Smooth muscle cell (in vitro differentiated cells): ENCODE data around the gene TTN. TPM values are rescaled to one million over a fixed set of nuclear protein-coding genes. Genes with fewer than 3 reads are reported as not detected.

Experiments used
- DNase-seq: peaks from one replicate; lab custom pipeline; 2025; ENCODE audit not compliant: unreplicated experiment; lab: John Stamatoyannopoulos, UW
- H2AFZ ChIP-seq: fragments of 200-600 bp; sonication (generic); 2 replicates; pipeline ENCODE4 v1.6.0; 2016; ENCODE audit warnings: antibody characterized with exemption, low read depth, mild to moderate bottlenecking
- H3F3A ChIP-seq: fragments of 200-600 bp; sonication (generic); 2 replicates; pipeline ENCODE4 v1.6.0; 2017; ENCODE audit warnings: antibody characterized with exemption, low read depth
- H3K27ac ChIP-seq: fragments of 200-600 bp; sonication (generic); 2 replicates; pipeline ENCODE4 v1.5.1; 2016; ENCODE audit warnings: low read depth, mild to moderate bottlenecking
- H3K27me3 ChIP-seq: fragments of 200-600 bp; sonication (generic); 2 replicates; pipeline ENCODE4 v1.6.1; 2016; ENCODE audit warnings: low read depth, mild to moderate bottlenecking
- H3K36me3 ChIP-seq: fragments of 200-600 bp; sonication (generic); 2 replicates; pipeline ENCODE4 v1.5.1; 2016; ENCODE audit warnings: low read depth
- H3K4me1 ChIP-seq: fragments of 200-600 bp; sonication (generic); 2 replicates; pipeline ENCODE4 v1.5.1; 2016; ENCODE audit warnings: low read depth
- H3K4me2 ChIP-seq: fragments of 200-600 bp; sonication (generic); 2 replicates; pipeline ENCODE4 v1.6.0; 2016; ENCODE audit warnings: mild to moderate bottlenecking
- H3K4me3 ChIP-seq: fragments of 200-600 bp; sonication (generic); 2 replicates; pipeline ENCODE4 v1.5.1; 2016; ENCODE audit warnings: mild to moderate bottlenecking
- H3K79me2 ChIP-seq: fragments of 200-600 bp; sonication (generic); 2 replicates; pipeline ENCODE4 v1.6.0; 2016; ENCODE audit warnings: low read depth, mild to moderate bottlenecking
- H3K9ac ChIP-seq: fragments of 200-600 bp; sonication (generic); 2 replicates; pipeline ENCODE4 v1.6.0; 2016; ENCODE audit warnings: low read depth
- H3K9me3 ChIP-seq: fragments of 200-600 bp; sonication (generic); replicated peaks from 2 replicates; pipeline ENCODE4 v1.5.1; 2016; ENCODE audit warnings: low read depth
- H4K20me1 ChIP-seq: fragments of 200-600 bp; sonication (generic); 2 replicates; pipeline ENCODE4 v1.6.0; 2016; ENCODE audit warnings: low read depth
- WGBS: methylation state at CpG from one replicate; pipeline ENCODE4 v1.1.7; 2016; ENCODE audit warnings: low lambda C conversion rate; 5-methylcytosine and 5-hydroxymethylcytosine counted together
- polyA plus RNA-seq: library from polyadenylated mRNA; unstranded; fragments of >200 nt; fragmentation: Nextera tagmentation; extraction: Ambion mirVana; gene quantifications from 2 replicates; pipeline ENCODE4 v1.2.1, GENCODE V29; 2016
- total RNA-seq: library from RNA; depleted of rRNA; stranded (reverse); fragments of >200 nt; gene quantifications from 2 replicates; pipeline ENCODE4 v1.2.3, GENCODE V29; 2014
- TF ChIP-seq, protein P1 (sequence below): fragments of 200-600 bp; sonication (generic); IDR thresholded peaks from 2 replicates; pipeline ENCODE4 v1.5.1; 2017; ENCODE audit warnings: borderline replicate concordance, mild to moderate bottlenecking, antibody characterized with exemption; ENCODE audit not compliant: insufficient read depth, poor library complexity, severe bottlenecking

TTN gene
- total and polyA plus RNA-seq, 2 experiments from 2014 or later: 0.25 TPM; not detected in 1

DNA sequence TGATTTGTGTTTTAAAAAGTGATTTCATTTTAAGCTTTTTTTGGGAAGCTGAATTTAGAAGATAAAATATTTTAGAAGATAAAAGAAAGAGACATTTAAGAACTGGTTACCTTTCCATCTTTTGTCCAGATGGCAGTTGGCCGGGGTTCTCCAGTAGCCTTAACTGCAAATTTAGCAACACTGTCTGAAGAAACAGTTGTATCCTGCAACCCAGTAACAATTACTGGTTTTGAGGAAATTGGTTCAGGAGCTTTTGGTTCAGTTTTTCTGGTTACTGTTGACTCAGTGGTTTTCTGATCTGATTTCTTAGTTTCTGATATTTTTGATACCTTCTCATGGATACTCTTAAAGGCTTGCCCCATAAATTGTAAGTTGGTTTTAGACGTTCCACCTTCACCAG lies 277.1 kb downstream of the TTN start:
- TF ChIP-seq, protein P1, sequence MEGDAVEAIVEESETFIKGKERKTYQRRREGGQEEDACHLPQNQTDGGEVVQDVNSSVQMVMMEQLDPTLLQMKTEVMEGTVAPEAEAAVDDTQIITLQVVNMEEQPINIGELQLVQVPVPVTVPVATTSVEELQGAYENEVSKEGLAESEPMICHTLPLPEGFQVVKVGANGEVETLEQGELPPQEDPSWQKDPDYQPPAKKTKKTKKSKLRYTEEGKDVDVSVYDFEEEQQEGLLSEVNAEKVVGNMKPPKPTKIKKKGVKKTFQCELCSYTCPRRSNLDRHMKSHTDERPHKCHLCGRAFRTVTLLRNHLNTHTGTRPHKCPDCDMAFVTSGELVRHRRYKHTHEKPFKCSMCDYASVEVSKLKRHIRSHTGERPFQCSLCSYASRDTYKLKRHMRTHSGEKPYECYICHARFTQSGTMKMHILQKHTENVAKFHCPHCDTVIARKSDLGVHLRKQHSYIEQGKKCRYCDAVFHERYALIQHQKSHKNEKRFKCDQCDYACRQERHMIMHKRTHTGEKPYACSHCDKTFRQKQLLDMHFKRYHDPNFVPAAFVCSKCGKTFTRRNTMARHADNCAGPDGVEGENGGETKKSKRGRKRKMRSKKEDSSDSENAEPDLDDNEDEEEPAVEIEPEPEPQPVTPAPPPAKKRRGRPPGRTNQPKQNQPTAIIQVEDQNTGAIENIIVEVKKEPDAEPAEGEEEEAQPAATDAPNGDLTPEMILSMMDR: no peak
- no peak overlapping the region for H3K4me3 ChIP-seq
- no peak for DNase-seq
- 96% methylated on average over 2 of the region's 2 CpGs for WGBS
- no peak overlapping the region for H3K27ac ChIP-seq
- peaks cover 76% of the 10 kb centered on the region for H3K79me2 ChIP-seq
- H3K9ac ChIP-seq: no peak overlapping the region
- H3K36me3 ChIP-seq: no peaks in the 10 kb centered on the region
- H4K20me1 ChIP-seq: peaks cover 29% of the 10 kb centered on the region
- no peaks in the 10 kb centered on the region for H3K27me3 ChIP-seq
- H3K9me3 ChIP-seq: no peaks in the 10 kb centered on the region
- no peaks in the 10 kb centered on the region for H3K4me1 ChIP-seq
- no peak overlapping the region for H2AFZ ChIP-seq
- H3F3A ChIP-seq: no peaks in the 10 kb centered on the region
- no peak overlapping the region for H3K4me2 ChIP-seq

DNA sequence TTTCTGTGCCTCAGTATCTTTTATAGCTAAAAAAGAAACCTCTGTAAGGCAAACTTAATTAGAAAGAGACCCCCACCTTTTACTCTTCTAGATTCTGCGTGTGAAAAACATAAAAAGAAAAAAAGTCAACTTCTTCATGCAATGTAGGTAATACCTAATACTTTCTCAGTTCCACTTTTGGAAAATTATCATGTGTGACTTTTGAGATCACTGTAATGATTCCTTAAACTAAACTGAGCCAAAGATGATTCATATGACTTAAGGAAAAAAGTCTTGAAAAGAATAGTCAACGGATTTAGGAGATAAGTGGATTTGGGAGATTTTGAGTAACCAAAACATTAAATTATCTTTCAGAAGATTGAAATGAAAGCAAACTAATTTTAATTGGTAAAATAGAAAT lies 278.0 kb downstream of the TTN start:
- Histone ChIP-seq H3K79me2 (peaks cover 83% of the 10 kb centered on the region), H4K20me1 (peaks cover 29% of the 10 kb centered on the region), H3K4me1 (peaks cover 5% of the 10 kb centered on the region)

DNA sequence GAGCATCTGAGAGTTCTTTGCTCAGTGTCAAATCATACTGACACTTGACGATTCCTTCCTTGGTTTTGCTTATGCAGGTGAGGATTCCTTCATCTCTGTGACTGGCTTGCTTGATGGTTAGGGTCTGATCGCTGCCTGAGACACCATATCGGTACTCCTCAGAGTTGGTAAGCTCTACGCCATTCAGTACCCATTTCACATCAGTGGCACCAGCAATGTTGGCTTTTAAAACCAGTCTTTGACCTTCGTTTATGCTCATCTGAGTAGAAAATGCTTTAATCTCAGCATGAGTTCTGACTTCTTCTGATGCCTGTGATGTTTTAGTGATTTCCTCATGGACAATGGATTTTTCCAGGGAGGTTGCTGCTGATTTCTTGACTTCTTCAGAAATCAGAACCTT lies 278.6 kb downstream of the TTN start:
- H3K4me3 ChIP-seq: no peak overlapping the region
- H2AFZ ChIP-seq: no peak overlapping the region
- H3K36me3 ChIP-seq: no peaks in the 10 kb centered on the region
- WGBS: 94% methylated on average over 5 of the region's 5 CpGs
- TF ChIP-seq, protein P1: no peak
- DNase-seq: no peak
- peaks cover 29% of the 10 kb centered on the region for H4K20me1 ChIP-seq
- H3K4me1 ChIP-seq: peaks cover 5% of the 10 kb centered on the region
- H3K27me3 ChIP-seq: no peaks in the 10 kb centered on the region
- no peak overlapping the region for H3K4me2 ChIP-seq
- H3F3A ChIP-seq: no peaks in the 10 kb centered on the region
- H3K9ac ChIP-seq: no peak overlapping the region
- H3K79me2 ChIP-seq: peaks cover 83% of the 10 kb centered on the region
- no peak overlapping the region for H3K27ac ChIP-seq
- no peaks in the 10 kb centered on the region for H3K9me3 ChIP-seq

More for the DNA sequence above, 278.0 kb downstream of the TTN start:
- TF ChIP-seq, protein P1: no peak
- no peak overlapping the region for H3K4me3 ChIP-seq
- DNase-seq: no peak
- no peak overlapping the region for H2AFZ ChIP-seq
- 69% methylated on average over 2 of the region's 2 CpGs for WGBS
- no peak overlapping the region for H3K4me2 ChIP-seq
- H3F3A ChIP-seq: no peaks in the 10 kb centered on the region
- H3K27me3 ChIP-seq: no peaks in the 10 kb centered on the region
- H3K9me3 ChIP-seq: no peaks in the 10 kb centered on the region
- H3K27ac ChIP-seq: no peak overlapping the region
- H3K9ac ChIP-seq: no peak overlapping the region
- H3K36me3 ChIP-seq: no peaks in the 10 kb centered on the region

DNA sequence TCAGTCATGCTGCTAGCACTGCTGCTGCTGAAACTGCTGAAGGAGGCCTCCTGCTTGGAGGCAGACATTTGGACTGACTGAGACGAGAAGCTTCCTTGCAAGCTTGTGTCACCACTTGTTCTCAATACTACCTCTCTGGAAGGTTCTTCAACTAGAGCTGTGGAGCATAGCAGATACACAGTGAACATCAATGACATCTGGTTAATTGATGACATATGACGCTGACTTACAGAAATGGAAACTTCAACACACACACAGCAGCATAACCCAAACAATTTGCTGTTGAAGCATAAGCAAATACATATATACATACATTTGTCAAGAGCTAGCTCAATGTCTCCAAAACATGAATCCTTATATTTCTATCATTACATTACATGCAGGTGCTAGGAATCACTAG lies 279.6 kb downstream of the TTN start:
- TF ChIP-seq, protein P1: no peak
- WGBS: 91% methylated on average over 2 of the region's 2 CpGs

More for the DNA sequence above, 279.6 kb downstream of the TTN start:
- Histone ChIP-seq H3K79me2 (peaks cover 85% of the 10 kb centered on the region), H3K4me2 (no peak overlapping the region), H3K36me3 (no peaks in the 10 kb centered on the region), H3K27me3 (no peaks in the 10 kb centered on the region), H3F3A (no peaks in the 10 kb centered on the region), H3K4me3 (no peak overlapping the region), H3K9me3 (no peaks in the 10 kb centered on the region), H4K20me1 (peaks cover 29% of the 10 kb centered on the region), H3K27ac (no peak overlapping the region), H2AFZ (no peak overlapping the region), H3K9ac (no peak overlapping the region), H3K4me1 (peaks cover 5% of the 10 kb centered on the region)
- DNase-seq: no peak
